Gastrocnemius medialis (tissue), 4 donors: ENCODE results near the gene ADCY5.

Experiments used
- POLR2A ChIP-seq, 2 donors: fragments of 450-650 bp; IDR thresholded peaks; one replicate each; pipeline ENCODE4 v1.6.1; 2017; ENCODE audit warnings: antibody characterized with exemption in 2 of 2, mild to moderate bottlenecking in 2 of 2, moderate library complexity in 2 of 2
- TF ChIP-seq, protein P1 (sequence below), 5 experiments: fragments of 450-650 bp in 3 of 5; fragments of 200-600 bp in 2 of 5; sonication (generic) in 2 of 5; IDR thresholded peaks in 4 of 5; conservative IDR thresholded peaks in 1 of 5; 1 replicate in 4 of 5; 2 replicates in 1 of 5; pipeline ENCODE4 v1.5.1; 2016 to 2019; ENCODE audit warnings: antibody characterized with exemption in 5 of 5, mild to moderate bottlenecking in 3 of 5, moderate library complexity in 3 of 5

DNA sequence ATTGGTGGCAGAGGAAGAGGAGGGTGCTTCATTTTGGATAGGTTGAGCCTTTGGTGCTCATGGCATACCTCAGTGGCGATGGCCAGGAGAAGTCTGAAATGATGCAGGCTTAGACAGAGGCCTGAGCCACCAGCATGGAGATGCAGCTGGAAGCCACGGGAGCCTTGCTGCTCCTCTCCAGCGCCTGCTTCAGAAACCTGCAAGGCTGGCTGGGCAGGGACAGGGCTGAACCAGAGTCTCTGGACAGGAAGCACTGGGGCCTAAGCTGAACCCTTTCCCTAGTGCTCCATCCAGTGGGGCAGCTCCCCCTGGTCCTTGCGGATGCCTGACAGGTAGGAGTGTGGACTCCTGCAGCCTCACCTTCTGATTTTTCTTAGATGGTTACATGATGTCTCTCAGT, 36.7 kb upstream of the ADCY5 start:
- no peak for TF ChIP-seq POLR2A (IDR thresholded peaks at IDR 0.05)
- TF ChIP-seq, protein P1, sequence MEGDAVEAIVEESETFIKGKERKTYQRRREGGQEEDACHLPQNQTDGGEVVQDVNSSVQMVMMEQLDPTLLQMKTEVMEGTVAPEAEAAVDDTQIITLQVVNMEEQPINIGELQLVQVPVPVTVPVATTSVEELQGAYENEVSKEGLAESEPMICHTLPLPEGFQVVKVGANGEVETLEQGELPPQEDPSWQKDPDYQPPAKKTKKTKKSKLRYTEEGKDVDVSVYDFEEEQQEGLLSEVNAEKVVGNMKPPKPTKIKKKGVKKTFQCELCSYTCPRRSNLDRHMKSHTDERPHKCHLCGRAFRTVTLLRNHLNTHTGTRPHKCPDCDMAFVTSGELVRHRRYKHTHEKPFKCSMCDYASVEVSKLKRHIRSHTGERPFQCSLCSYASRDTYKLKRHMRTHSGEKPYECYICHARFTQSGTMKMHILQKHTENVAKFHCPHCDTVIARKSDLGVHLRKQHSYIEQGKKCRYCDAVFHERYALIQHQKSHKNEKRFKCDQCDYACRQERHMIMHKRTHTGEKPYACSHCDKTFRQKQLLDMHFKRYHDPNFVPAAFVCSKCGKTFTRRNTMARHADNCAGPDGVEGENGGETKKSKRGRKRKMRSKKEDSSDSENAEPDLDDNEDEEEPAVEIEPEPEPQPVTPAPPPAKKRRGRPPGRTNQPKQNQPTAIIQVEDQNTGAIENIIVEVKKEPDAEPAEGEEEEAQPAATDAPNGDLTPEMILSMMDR (IDR thresholded peaks at IDR 0.05 in 4 of 5, conservative IDR thresholded peaks at IDR 0.05 in 1 of 5), result no peak
